ENCODE results near the gene RAPGEF1. TPM values are rescaled to one million over a fixed set of nuclear protein-coding genes. Genes with fewer than 3 reads are reported as not detected.
A peak's percentile ranks its signal among the peaks of the same experiment; 100 is the strongest.

RAPGEF1 gene
- total RNA-seq, 1 donor from 2014 or later = 76.8 TPM

GRCh38 chr9:131608493-131609037 is 131.3 kb downstream of the RAPGEF1 start:
- peaks cover 31% of the 10 kb centered on the region for H3K4me1 Mint-ChIP-seq (ENCODE audit: low read depth, unreplicated experiment)
- peak overlapping the region; percentile 17 for H3K4me3 Mint-ChIP-seq (ENCODE audit: unreplicated experiment)
- Histone ChIP-seq H3K4me1 (ENCODE audit: insufficient read depth, low read length) (peaks cover 37% of the 10 kb centered on the region), H3K9ac (ENCODE audit: low read length) (peak overlapping the region; percentile 76), H3K79me2 (ENCODE audit: insufficient read depth, low read length) (no peaks in the 10 kb centered on the region), H3K4me2 (ENCODE audit: low read length) (peak overlapping the region; percentile 85), H3K27me3 (ENCODE audit: insufficient read depth, low read length) (no peaks in the 10 kb centered on the region), H3K9me3 (ENCODE audit: insufficient read depth, low read depth, low read length) (no peaks in the 10 kb centered on the region), H4K20me1 (ENCODE audit: insufficient read depth, low read length) (peaks cover 15% of the 10 kb centered on the region), H3K27ac (ENCODE audit: low read depth, low read length) (peak overlapping the region; percentile 79), H2AFZ (ENCODE audit: low read depth, low read length) (peak overlapping the region; percentile 67), H3K4me3 (ENCODE audit: insufficient read depth, low read depth, low read length) (peak overlapping the region; percentile 41), H3K36me3 (ENCODE audit: insufficient read depth, low read length) (no peaks in the 10 kb centered on the region)
- TF ChIP-seq EZH2 (IDR thresholded peaks at IDR 0.05; ENCODE audit: insufficient read depth, low read length) (no peak), CTCF (IDR thresholded peaks at IDR 0.05; ENCODE audit: insufficient read depth, low read depth, low read length) (no peak)
- H3K9me3 Mint-ChIP-seq (ENCODE audit: unreplicated experiment) = no peaks in the 10 kb centered on the region
- no peaks in the 10 kb centered on the region for H3K27me3 Mint-ChIP-seq (ENCODE audit: low read depth, unreplicated experiment)
- FAIRE-seq (peak; percentile 45), DNase-seq (ENCODE audit: low read depth) (peak; percentile 88)
- peaks cover 19% of the 10 kb centered on the region for H3K36me3 Mint-ChIP-seq (ENCODE audit: low read depth, unreplicated experiment)
- peak overlapping the region; percentile 95 for H3K27ac Mint-ChIP-seq (ENCODE audit: unreplicated experiment)

GRCh38 chr9:131607591-131607990 is 132.3 kb downstream of the RAPGEF1 start:
- peak overlapping the region; percentile 95 for H3K27ac Mint-ChIP-seq (ENCODE audit: unreplicated experiment)
- Histone ChIP-seq H4K20me1 (ENCODE audit: insufficient read depth, low read length) (peaks cover 14% of the 10 kb centered on the region), H3K9ac (ENCODE audit: low read length) (peak overlapping the region; percentile 76)

More at GRCh38 chr9:131607591-131607990, 132.3 kb downstream of the RAPGEF1 start:
- Histone ChIP-seq H3K4me2 (ENCODE audit: low read length) (no peak overlapping the region), H3K27ac (ENCODE audit: low read depth, low read length) (no peak overlapping the region), H3K4me3 (ENCODE audit: insufficient read depth, low read depth, low read length) (no peak overlapping the region), H2AFZ (ENCODE audit: low read depth, low read length) (no peak overlapping the region), H3K27me3 (ENCODE audit: insufficient read depth, low read length) (no peaks in the 10 kb centered on the region), H3K36me3 (ENCODE audit: insufficient read depth, low read length) (no peaks in the 10 kb centered on the region), H3K4me1 (ENCODE audit: insufficient read depth, low read length) (peaks cover 37% of the 10 kb centered on the region), H3K9me3 (ENCODE audit: insufficient read depth, low read depth, low read length) (no peaks in the 10 kb centered on the region), H3K79me2 (ENCODE audit: insufficient read depth, low read length) (no peaks in the 10 kb centered on the region)
- Mint-ChIP-seq H3K27me3 (ENCODE audit: low read depth, unreplicated experiment) (no peaks in the 10 kb centered on the region), H3K4me3 (ENCODE audit: unreplicated experiment) (no peak overlapping the region), H3K36me3 (ENCODE audit: low read depth, unreplicated experiment) (peaks cover 23% of the 10 kb centered on the region), H3K9me3 (ENCODE audit: unreplicated experiment) (no peaks in the 10 kb centered on the region), H3K4me1 (ENCODE audit: low read depth, unreplicated experiment) (peaks cover 31% of the 10 kb centered on the region)
- no peak for DNase-seq (ENCODE audit: low read depth)
- TF ChIP-seq CTCF (IDR thresholded peaks at IDR 0.05; ENCODE audit: insufficient read depth, low read depth, low read length) (no peak), EZH2 (IDR thresholded peaks at IDR 0.05; ENCODE audit: insufficient read depth, low read length) (no peak)
- FAIRE-seq = no peak

Data from astrocyte (in vitro differentiated cells and primary cell).